ENCODE measurements around the gene NANS.
"Not testable (repeated sequence)": the region's sequence is repeated elsewhere in the genome, so short reads cannot be mapped to it uniquely, and the experiment has no call there.

The NANS gene

DNA sequence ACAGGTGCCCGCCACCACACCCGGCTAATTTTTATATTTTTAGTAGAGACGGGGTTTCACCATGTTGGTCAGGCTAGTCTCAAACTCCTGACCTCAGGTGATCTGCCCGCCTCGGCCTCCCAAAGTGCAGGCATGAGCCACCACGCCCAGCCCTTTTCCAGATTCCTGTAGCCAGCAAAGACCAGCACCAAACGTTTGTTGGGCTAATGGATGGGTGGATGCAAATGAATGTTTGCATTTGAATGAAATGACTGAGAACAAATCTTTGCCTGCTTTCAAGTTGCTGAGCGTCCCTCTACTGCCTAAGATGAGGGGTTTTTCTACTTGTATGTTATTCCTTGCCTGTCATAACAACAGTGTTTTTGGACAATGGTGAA is 20.0 kb downstream of the NANS start:
- not testable (repeated sequence) for DNase-seq (ENCODE audit: low read depth in 2 of 2)

DNA sequence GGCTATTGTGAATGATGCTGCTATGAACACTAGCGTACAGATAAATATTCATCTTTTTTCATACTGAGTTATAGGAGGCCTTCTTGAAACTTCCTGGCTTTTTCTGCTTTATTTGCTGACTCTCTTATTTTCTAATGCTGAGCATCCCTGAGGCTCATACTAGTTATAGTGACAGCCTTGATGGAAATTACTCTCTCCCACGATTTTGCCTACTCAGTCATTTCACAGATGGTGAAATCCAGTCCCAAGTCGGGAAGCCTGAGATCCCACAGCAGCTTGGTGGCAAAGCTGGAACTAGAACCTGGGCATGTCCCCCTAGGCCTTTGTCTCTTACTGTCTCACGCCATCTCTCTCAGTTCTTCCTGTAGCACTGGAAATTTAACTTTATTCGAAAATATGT is 22.4 kb downstream of the NANS start:
- no peak for DNase-seq (ENCODE audit: low read depth in 2 of 2)

- no peak for DNase-seq (ENCODE audit: low read depth in 2 of 2)
Measured at GRCh38 chr9:98080326-98080725, 23.8 kb downstream of the NANS start.

GRCh38 chr9:98080780-98081179 is 24.2 kb downstream of the NANS start:
- no peak for DNase-seq (ENCODE audit: low read depth in 2 of 2)

- peak; percentile 44 to 47 for DNase-seq (ENCODE audit: low read depth in 2 of 2)
Measured at GRCh38 chr9:98081477-98082219, 25.1 kb downstream of the NANS start.

DNA sequence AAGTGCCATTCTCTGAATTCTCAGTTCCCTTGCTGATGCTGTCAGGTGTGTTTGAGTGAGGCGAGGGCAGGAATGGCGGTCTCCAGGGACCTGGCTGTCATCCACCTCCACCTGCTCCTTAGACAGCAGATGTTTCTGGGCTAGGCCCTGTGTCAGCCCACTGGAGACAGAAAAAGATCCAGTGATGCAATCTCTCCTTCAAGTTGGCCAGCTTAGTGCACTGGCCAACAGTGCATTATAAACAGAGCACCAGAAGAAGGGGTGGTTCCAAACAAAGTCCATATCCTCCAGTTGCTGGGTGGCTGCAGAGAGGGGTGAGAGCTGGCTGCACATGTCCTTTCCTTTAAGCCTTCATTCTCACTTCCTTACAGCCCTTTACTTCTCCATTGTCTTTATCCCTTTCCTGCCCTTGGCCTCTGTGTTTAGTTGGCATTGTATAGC is 26.5 kb downstream of the NANS start:
- no peak for DNase-seq (ENCODE audit: low read depth in 2 of 2)

DNA sequence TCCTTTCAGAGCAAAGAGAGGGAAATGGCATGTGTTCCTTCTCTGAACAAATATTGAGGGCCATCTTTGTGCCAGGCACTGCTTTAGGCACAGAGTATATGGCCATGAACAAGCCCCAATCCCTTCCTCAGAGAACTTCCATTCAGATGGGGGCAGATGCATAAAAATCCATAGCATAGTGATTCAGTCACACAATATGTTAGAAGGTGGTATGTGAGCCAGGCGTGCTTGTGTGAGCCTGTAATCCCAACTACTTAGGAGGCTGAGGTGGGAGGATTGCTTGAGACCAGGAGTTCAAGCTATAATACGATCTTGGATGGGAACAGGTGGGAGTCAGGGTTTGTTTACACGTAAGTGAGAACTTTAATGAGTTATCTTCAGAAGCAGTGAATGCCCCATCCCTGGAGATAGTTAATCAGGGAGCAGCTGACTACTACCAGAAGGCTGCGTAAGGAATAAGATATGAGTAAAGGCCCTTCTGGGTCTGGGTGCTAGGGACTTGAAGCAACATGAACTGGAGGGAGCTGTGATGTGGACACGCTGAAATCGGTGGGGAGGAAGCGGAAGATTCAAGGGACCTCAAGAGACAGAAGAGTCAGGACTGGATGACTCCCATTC is 27.1 kb downstream of the NANS start:
- no peak for DNase-seq (ENCODE audit: low read depth in 2 of 2)

GRCh38 chr9:98084396-98084795 is 27.9 kb downstream of the NANS start:
- no peak for DNase-seq (ENCODE audit: low read depth in 2 of 2)

DNA sequence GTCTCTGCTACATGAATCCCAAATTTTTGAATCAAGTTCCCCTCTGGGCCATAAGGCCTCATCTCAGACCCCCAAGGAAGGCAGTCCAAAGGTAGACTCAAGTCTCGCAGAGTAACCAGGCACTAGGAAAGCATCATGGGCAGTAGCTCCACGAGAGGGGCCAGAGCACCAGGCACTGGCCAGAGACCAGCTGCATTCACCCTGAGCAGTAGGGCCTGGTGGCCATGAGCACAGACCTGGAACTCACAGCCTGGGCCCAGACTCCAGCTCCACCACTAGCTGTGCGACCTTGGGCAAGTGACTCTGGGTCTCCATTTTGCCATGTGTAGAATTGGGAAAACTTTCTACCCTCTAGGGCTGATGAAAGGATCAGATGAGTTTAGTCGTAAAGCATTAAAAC is 28.5 kb downstream of the NANS start:
- DNase-seq (ENCODE audit: low read depth in 2 of 2) = no peak

DNA sequence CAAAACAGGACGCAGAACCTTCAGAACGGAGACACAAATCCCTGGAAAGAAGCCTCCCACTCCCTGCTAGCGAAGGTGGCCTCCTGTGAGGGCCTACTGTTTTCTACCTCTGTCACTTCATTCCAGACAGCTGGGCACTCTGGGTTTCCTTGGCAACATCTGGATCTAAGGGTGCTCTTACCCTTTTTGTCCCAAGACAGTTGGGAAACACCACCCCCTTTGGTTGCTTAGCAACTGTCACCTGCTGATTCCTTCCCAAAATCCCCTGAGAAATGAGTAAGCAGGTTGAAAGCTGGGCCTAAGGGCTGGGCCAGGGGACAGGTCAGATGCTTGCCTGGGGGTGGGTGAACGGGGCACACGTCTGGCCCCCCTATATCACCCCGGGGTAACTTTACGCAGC is 29.4 kb downstream of the NANS start:
- DNase-seq (ENCODE audit: low read depth in 2 of 2) = no peak

DNA sequence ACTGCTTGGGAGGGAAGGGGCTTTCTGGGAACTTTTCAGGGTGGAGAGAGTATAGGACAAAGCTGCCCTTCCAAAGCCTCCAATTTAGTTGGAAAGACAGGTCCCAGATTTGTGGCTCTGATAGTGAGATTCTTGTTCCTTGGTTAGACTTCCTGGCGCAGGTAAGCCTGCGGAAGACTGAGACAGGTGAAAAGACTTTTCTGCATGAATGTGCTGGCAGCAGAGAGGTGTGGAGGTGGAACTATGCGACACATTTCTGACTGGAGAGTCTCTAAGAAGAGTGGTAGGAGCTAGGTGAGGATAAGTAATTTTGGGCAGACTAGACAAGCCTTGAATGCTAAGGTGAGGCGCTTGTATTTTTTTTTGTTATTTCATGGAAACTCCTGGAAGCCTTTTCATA is 29.9 kb downstream of the NANS start:
- no peak for DNase-seq (ENCODE audit: low read depth in 2 of 2)

- DNase-seq (ENCODE audit: low read depth in 2 of 2) = no peak
Measured at GRCh38 chr9:98087420-98088354, 31.2 kb downstream of the NANS start.

DNA sequence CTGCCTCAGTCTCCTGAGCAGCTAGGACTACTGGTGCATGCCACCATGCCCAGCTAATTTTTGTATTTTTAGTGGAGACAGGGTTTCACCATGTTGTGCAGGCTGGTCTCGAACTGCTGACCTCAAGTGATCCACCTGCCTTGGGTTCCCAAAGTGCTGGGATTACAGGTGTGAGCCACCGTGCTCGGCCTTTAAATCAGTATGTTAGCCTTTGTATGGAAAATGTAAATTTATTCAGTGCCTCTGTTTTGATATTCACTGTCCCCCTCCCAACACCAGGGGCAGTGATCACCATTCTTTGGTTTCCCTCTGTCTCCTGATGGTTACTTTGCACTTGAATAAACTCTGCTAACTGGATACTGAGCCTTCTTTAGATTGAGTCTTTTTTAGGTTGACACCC is 34.1 kb downstream of the NANS start:
- DNase-seq (ENCODE audit: low read depth in 2 of 2) = not testable (repeated sequence)

- no peak for DNase-seq (ENCODE audit: low read depth in 2 of 2)
Measured at GRCh38 chr9:98091735-98092612, 35.4 kb downstream of the NANS start.

- no peak for DNase-seq (ENCODE audit: low read depth in 2 of 2)
Measured at GRCh38 chr9:98092613-98092931, 36.0 kb downstream of the NANS start.

- DNase-seq (ENCODE audit: low read depth in 2 of 2) = no peak
Measured at GRCh38 chr9:98094316-98094715, 37.8 kb downstream of the NANS start.

- no peak for DNase-seq (ENCODE audit: low read depth in 2 of 2)
Measured at GRCh38 chr9:98094851-98095250, 38.3 kb downstream of the NANS start.

GRCh38 chr9:98095401-98095800 is 38.9 kb downstream of the NANS start:
- DNase-seq (ENCODE audit: low read depth in 2 of 2) = no peak

- DNase-seq (ENCODE audit: low read depth in 2 of 2) = no peak
Measured at GRCh38 chr9:98096091-98096490, 39.6 kb downstream of the NANS start.

DNA sequence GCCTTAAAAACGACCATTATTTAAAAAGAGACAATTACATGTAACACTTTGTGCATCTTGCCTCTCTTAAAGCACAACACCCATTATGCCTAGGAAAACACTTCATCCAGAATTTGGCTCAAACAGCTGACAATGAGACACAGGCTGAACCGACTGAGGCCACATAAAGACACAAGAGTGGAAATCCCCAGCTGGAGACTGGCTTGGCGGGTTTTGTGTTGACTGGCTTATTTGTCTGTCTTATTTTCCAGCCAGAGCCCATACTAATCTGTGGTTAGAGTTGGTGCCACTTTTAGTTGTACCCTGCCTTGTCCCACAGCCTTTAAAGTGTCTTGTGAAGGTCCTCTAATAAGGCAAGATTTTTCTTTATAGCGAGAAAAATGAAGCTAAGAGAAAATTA is 41.3 kb downstream of the NANS start:
- no peak for DNase-seq (ENCODE audit: low read depth in 2 of 2)

GRCh38 chr9:98099346-98099745 is 42.8 kb downstream of the NANS start:
- DNase-seq (ENCODE audit: low read depth in 2 of 2) = no peak

DNA sequence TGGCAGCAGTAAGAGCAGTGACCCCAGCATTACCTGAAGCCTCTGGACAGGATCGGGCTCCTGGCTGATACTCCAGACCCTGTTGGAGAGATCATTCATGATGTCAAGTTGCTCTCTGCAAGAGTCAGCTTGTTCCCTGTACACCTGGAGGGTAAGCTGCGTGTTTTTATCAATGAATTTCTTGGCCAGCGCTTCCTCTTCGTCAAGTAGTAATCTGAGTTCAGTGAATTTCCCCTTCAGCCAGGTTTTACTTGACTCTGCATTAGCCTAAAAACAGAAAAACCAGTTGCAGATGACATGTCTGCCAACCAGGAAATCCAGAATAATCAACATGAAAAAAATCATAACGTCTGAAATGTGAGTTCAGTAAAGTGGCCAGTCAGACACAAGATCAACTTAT is 43.4 kb downstream of the NANS start:
- DNase-seq (ENCODE audit: low read depth in 2 of 2) = no peak

Measured in stimulated activated CD4-positive, alpha-beta T cell treated with anti-CD3 and anti-CD28 coated beads, Interleukin-15, amount 100 ng/mL, for 48 hours (primary cell).